GM18858 (cell line): ENCODE data around the gene CD6.
"Not testable (repeated sequence)": the region's sequence is repeated elsewhere in the genome, so short reads cannot be mapped to it uniquely, and the experiment has no call there.

Experiments
- ATAC-seq: cut with Tn5 transposase; IDR thresholded peaks from one replicate; pipeline ENCODE4 v1.9.1; 2021; ENCODE audit not compliant: unreplicated experiment

Gene CD6

DNA sequence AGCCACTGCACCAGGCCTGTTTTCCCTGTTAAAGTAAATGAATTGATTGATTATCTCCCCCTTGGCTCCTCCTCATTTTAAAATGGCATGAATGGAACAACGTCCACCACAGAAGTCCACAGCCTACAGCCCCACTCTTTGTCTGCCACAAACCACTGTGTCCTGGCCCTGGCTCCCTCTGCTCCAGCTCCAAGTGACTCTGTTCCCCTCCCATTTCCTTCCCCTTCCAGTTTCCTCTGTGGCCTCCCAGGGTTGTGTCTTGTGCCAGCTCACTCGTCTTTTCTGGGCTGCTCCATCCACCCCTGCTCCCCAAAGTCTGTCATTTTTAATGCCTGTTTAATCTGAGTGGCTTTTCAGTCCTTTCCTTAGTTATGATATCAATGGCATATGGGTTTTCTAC lies 78.4 kb downstream of the CD6 start:
- ATAC-seq, result no peak

DNA sequence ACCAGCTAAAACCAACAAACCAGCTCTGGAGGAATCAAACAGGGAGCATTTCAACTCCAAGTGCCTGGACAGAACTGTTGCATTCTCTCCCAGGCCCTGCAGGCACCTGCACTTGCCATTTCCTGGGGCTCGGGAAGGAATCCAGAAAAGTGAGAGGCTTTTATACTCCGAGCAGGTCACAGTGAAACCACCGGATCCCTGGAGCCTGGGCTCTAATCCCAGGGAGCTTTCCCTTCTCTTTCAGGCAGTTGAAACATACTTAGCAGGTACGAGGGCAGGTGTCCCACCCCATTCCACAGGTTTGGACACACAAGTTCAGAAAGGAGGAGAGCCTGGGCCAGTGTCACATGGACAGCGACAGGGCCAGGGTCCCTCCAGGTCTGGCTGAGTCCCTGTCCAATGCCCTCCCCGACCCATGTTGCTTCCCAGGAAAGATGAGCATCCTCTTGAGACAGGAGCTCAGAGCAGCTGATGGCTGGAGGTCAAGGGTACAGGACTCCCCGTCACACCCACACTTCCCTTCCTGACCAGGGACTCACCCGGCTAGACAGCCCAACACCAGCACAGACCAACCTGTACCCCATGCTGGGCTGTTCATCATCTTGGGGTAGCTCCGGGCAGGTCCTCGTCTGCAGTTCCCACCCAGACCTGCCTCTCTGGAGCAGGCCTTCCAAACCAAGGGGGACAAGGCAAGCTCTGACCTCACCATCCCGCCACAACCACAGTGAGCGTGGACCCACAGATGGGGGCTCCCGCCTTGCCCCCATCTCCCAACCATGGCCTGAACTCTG lies 80.9 kb downstream of the CD6 start:
- no peak for ATAC-seq

DNA sequence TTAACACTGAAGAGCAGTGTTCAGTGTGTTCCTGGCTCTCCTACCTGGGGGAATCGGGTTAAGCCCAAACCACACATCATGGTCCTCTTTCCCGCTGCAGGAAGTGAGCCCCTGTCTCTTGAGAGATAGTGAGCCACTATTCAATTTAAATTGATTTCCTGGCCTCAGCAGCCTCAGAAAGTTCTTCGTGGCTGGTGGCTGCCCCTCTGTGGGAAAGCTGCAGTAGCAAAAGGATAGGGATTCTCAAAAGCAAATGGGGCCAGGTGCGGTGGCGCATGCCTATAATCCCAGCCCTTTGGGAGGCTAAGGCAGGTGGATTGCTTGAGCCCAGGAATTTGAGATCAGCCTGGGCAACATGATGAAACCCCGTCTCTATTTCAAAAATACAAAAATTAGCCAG lies 81.7 kb downstream of the CD6 start:
- ATAC-seq, result no peak

DNA sequence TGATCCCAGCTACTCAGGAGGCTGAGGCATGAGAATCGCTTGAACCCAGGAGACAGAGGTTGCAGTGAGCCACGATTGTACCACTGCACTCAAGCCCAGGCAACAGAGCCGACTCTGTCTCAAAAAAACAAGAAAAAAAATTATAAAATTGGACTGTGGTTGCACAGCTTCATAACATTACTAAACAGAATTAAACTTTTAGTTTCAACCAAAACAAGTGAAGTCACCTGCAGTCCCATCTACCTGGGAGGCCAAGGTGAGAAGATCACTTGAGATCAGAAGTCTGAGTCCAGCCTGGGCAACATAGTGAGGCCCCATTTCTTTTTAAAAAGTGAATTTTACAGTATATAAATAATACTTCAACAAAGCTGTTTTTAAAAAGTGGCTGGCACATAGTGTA lies 83.0 kb downstream of the CD6 start:
- no peak for ATAC-seq

DNA sequence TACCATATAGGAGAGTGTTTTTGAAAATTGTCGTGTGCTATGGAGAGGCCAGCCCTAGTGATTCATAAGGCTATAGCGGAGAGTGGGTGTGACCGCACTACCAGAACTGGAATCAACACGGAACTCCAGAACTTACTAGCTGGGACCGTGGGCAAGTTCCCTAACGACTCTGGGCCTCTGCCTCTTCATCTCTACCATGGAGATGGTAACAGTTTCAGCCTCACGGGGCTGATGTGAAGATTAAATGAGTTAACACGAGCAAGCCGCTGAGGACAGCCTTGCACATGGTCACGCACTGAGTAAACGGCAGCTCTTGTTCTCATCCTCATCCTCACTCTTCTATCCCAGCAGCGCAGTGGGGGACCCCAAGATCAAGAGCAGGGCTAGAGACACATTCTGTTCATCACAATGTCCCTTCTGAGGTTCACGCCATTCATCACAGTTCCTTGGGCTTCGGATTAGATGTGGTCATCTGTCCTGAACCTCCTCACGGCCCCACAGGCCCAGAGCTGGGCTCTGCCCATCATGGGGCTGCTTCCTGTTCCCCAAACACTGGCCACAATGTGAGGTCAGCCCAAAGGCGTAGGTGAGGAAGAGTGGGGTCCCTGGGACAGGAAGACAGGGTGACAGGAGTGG lies 83.6 kb downstream of the CD6 start:
- no peak for ATAC-seq

DNA sequence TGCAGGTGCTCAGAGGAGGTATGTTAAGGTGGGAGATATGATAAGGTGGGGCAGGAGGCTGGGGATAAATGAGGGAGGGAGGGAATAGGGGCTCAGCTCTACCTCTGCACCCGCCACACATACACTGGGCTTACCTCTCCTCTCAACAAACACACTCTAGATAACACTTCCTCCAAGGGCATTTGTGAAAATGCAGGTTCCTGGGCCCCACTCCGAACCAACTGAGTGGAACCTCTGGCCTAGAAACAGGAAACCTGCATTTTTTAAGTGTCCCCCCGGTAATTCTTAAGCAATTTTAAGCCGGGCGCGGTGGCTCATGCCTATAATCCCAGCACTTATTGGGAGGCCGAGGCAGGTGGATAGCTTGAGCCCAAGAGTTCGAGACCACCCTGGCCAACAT lies 84.3 kb downstream of the CD6 start:
- no peak for ATAC-seq

DNA sequence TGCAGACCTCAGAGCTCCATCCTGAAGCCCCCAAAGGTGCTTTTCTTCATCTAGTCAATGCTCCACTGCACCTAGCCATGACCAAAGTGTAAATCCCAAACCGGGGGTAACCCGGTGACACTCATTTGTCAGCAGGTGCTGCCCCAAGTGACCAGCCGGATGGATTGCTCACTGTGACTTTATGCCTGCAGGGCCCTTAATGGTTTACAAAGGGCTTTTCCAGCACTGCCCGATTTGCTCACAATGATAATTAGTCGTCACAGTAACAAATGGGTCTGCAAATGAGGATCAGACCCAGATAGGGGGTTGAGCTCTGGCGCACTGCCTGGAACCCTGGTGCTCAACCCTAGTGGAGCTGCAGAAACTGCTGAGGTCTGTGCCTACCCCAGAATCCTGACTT lies 85.1 kb downstream of the CD6 start:
- no peak for ATAC-seq

DNA sequence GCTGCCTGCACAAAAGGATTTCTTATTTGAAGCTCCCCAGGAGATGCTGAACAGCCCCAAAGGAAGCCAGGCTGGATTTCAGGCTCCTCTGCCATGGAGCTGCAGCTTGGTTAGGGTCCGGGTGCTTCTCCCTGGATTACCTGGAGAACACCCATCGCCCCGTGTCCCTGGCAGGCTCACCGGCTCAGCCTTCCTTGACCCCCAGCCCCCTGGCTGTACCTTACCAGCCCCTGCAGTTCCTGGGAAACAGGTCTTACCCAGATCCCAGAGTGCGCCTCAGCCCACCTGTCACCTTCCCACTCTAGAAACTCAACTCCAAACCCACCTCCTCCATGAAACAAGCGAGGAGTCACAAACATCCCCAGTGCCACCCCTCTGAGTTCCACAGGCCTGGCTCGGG lies 85.5 kb downstream of the CD6 start:
- ATAC-seq, result no peak

DNA sequence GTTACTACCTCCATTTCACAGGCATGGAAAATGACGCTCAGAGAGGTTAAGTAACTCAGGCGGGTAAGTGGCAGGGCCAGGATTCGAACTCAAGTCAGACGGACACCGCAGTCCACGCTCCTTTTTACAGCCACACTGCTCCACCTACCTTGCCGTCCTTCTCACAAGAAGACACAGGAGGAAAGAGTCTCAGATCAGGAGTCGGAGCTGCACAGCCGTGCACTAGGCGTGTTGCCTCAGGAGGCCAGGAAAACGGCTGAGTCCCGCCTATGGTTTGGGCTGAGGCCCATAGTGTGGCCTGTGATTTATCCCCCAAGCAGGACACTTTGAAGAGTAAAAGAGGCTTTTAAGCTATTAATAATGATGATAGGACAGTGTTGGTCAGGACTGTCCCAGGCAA lies 86.1 kb downstream of the CD6 start:
- no peak for ATAC-seq

DNA sequence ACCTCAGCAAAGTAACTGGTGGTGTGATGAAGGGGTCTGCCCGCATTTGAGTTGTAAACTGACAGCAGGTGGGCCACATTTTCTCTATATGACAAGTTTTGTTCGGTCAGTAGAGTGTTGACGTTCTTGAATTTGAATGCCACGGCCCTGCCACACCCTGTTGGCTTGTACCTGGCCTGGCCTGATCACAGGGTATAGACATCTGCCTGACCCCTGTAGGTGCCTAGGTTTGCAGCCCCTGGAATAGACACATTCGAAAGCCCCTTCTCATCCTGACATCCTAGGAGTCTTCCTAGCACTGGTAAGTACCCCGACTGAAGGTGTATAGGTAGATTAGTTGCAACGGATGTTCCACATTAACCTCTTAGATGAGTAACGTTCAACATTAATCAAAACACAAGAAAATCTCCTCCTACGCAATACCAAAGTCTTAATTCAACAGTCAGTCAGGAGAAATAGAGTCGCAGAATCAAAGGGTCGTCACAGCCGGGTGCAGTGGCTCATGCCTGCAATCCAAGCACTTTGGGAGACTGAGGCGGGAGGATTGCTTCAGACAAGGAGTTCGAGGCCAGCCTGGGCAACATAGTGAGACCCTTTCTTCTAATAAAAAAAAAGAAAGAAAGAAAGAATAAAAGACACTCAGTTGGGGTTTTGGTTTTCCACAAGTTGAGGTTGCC lies 87.2 kb downstream of the CD6 start:
- ATAC-seq, result no peak

DNA sequence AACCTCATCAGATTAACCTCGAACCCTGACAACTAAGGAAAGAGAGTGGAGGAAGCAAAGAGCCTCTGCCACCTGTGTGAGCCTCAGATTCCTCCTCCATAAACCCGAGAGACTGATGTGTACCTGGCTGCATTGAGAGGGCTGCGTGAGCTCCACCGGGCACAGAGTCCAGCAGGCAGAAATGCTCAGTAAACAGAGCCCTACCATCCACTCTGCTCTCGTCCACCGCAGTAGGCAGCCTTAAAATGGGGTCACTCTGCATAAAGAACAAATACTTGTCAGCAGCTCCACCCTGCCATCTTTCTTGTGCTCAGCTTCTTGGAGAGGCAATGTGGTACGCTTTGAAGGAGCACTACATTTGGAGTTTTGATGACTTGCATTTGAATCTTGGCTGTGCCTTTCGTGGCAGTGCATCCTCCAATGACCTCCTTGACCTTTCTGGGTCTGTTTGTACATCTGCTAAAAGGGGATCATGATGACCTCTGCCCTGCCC lies 87.8 kb downstream of the CD6 start:
- no peak for ATAC-seq

DNA sequence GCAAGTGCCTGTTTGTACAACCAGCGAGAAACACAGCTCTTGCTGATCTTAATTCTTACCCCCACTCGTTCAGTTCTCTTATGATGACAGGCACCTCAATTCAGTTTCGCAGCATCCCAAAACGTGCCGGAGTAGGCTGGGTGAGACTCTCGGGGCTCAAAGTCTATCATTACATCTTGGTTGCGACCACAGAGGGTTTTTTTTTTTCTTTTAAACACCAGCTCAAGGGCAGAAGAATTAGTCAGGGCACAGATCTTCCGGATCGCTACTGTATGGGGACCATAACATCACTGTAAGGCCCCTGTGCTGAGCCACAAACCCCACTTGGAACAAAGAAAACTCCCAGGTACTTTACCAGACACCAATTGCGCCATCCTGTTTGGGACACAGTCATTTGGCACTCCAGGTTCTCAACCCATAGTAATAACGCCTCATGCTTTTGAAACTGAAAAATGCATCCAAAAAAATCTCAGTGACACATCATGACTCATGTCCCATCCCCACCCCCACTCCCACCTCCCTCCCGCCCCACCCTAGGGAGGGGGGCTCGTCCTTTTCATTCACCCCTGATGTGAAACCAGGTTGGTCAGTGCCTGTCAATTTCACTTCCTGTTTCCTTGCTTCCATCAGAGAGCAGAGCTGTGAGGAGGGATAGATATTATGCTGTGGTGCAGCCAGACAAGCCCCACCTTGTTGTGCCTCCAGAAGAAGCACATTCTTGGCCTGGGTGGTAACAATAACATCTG lies 89.8 kb downstream of the CD6 start:
- peak; percentile 79 for ATAC-seq

DNA sequence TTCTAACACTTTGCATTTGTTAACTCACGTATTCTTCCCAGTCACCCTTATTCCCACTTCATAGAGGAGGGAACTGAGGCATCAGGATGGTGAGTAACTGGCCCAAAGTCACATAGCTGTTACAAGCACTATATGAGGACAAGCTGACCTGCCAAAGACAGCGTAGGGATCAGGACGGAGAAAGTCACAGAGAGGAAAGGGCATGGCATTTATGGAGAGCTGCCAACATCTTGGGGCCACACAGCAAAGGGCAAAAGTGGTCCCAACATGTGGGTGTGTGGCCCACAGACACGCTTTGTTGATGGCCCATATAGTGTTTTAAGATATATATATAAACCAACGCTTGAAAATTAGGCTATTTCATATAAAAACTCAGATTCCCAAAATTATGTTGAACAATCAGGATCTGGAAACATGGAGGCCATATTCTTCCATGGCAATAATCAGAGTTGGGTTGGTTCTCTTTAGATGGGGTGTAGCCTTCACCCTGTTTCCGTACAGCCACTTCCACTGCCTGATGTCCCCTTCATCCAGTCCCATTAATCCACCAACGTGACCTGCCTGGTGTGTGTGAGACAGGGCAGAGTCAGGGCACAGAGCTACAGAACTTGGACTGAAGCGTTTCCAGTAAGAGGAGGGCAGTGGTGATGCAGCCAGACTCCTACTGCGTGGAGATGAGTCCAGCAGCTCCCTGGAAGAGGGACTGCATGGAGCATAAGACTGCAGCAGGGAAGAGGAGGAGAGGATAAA lies 90.9 kb downstream of the CD6 start:
- no peak for ATAC-seq

DNA sequence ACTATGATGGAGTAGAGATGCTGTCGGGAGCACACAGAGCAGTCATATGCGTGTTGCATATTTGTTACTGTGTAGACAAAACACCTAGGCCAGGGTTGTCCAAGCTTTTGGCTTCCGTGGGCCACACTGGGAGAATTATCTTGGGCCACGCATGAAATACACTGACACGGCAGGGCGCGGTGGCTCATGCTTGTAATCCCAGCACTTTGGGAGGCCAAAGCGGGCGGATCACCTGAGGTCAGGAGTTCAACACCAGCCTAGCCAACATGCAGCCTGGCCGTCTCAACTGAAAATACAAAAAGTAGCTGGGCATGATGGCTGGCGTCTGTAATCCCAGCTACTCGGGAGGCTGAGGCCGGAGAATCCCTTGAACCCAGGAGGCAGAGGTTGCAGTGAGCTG lies 93.8 kb downstream of the CD6 start:
- ATAC-seq, result not testable (repeated sequence)

DNA sequence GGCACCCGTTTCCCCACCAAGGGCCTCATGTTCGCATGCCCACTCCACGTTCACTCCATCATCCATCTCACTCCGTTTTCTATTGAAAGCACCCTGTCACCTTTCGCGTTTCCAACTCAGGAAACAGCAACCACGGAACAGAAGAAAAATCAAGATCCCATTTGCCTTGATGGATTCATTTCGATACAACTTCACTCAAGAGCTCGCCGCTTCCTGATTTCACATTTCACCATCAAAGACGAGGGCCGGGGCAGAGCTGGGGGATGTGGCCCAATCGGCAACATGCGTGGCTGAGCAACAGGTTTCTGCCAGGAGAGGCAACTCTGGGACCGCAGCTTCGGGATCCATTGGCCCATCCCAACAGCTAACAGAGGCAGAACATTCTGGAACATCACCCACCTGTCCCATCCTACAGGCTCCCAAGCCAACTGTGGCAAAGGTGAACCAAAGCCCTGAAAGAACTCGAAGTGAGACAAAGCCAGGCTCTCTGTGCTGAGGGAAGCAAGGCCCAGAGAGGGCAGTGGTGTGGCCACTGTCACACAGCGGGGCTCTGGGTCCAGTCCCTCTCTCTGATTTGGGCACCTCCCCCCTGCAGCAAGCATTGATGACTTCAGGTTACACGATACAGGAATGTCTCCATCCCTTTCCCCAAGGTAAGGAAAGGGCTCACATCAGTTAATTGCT lies 94.6 kb downstream of the CD6 start:
- no peak for ATAC-seq

DNA sequence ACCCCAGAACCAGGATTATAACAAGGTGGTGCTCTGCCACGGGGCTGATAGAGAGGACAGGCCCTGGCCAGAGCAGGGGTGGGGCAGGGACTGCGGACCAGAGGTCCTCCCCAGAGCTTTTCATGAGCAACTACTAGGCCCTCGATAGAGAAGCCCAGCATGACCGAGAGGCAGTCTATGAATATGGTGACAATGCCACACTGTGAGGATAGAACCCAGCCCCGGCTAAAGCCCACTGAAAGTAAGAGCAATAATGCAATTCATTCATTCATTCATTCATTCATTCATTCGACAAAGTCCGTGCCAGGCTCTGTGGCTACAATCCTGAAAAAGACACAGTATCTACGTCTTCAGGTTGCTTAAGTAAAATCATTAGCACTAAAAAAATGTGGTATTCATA lies 95.2 kb downstream of the CD6 start:
- ATAC-seq, result no peak

DNA sequence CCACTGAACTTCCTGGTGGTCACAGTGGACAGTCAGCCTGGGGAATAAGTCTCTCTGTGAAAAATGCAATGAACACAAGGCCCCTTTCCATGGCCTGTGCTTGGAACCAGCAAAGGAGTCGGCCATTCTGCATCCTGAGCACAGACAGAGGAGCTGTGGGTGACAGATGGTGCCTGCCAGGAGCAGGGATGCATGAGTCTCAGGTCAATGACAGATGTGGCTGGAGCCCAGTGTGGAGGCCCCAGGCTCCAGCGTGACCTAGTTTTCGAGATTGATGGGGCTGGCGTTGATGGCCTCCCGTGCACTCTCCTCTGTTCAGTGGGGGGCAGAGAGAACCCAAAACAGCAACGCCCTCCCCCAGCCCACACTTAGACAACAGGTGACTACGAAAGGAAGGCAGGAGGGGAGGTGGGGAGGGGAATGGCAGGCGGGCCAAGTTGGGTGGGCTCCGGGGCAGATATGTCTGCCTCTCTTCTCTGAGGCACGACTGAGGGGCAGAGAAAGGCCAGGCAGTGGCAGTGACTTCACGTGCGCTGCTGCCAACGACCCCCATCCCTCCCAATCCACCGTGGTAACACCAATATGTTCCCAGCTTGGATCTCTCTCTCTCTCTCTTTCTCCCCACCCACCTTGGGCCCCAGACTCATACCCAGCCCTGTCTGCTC lies 96.4 kb downstream of the CD6 start:
- no peak for ATAC-seq

DNA sequence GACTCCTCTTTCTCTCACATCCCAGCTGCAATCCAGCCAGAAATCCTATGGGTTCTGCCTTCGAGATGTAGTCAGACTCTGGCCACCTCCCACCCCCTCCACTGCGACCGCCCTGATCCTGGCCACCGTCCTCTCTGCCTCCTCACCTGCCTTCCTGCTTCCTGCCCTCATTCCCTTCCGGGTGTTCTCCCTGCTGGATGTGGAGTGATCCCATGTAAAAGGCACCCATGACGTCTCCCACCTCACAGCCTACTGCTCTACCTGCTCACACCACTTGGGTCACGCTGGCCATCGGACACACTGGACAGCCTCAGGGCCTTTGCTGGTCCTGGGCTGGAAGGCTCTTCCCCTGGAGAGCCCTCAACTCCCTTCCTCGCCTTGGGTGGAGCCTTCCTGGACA lies 97.1 kb downstream of the CD6 start:
- no peak for ATAC-seq

DNA sequence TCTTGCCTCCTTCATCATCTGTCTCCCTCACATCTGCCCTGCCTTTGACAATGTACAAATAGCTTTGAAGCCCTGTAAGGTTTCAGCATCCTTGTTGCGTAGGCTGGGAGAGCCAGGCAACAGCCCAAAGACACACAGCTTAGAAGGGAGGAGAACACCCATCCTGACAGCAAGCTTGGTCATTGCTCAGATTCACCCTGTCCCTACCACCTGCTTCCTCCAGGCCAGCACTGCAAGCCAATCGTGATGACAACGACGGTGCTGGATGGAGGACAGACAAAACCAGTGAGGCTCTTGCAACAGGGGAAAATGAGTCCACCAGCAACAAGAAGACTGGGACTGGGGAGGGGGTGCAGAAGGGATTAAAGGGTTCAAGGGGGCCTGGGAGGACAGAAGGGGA lies 97.9 kb downstream of the CD6 start:
- ATAC-seq, result no peak
